Measurements from ENCODE around the gene NPFFR1.

GRCh38 chr10:70311698-70312097 lies 27.9 kb upstream of the NPFFR1 start:
- TF ChIP-seq CTCF (conservative IDR thresholded peaks at IDR 0.05; ENCODE audit: low read depth, low read length) (no peak), EZH2 (IDR thresholded peaks at IDR 0.05; ENCODE audit: borderline replicate concordance, low read depth, low read length, poor library complexity, severe bottlenecking) (no peak)
